K562 (cell line): ENCODE data around the gene BRSK1. TPM values are rescaled to one million over a fixed set of nuclear protein-coding genes. Genes with fewer than 3 reads are reported as not detected.

Experiments used
- CBX2 ChIP-seq: fragments of 200-600 bp; sonication (generic); IDR thresholded peaks from one replicate; pipeline ENCODE4 v1.6.1; 2012; ENCODE audit warnings: mild to moderate bottlenecking, low read length, inconsistent platforms; ENCODE audit not compliant: insufficient read depth, poor library complexity, severe bottlenecking
- GABPA ChIP-seq: fragments of 200-800 bp; sonication (Bioruptor generic); conservative IDR thresholded peaks from 2 replicates; pipeline ENCODE4 v1.6.1; 2016; ENCODE audit warnings: low read depth, missing genetic modification characterization, missing compliant biosample characterization
- GATAD2B ChIP-seq: fragments of 450-650 bp; IDR thresholded peaks from 2 replicates; pipeline ENCODE4 v1.6.1; 2017; ENCODE audit warnings: mild to moderate bottlenecking, borderline replicate concordance
- KLF6 ChIP-seq: fragments of 250-450 bp; sonication (Bioruptor Pico); IDR thresholded peaks from 2 replicates; pipeline ENCODE4 v1.4.0; 2020; ENCODE audit warnings: mild to moderate bottlenecking, moderate library complexity, borderline replicate concordance
- NCOA2 ChIP-seq, 2 experiments: fragments of 450-650 bp; IDR thresholded peaks; 2 replicates each; pipeline ENCODE4 v1.6.1; 2018; ENCODE audit warnings: mild to moderate bottlenecking in 2 of 2, moderate library complexity in 1 of 2; ENCODE audit not compliant: partially characterized antibody in 2 of 2
- SP1 ChIP-seq: sonication (generic); formaldehyde crosslinking; IDR thresholded peaks from 2 replicates; pipeline ENCODE4 v1.8.1; 2022; ENCODE audit warnings: mild to moderate bottlenecking, missing genetic modification reagents
- SP2 ChIP-seq: IDR thresholded peaks from 2 replicates; pipeline ENCODE4 v1.6.1; 2011; ENCODE audit warnings: mild to moderate bottlenecking, low read depth, low read length, moderate library complexity; ENCODE audit not compliant: poor library complexity, severe bottlenecking; ENCODE audit errors: extremely low read depth
- STAT5A ChIP-seq: IDR thresholded peaks from 2 replicates; pipeline ENCODE4 v1.6.1; 2012; ENCODE audit warnings: low read length, inconsistent platforms, borderline replicate concordance
- TCF7L2 ChIP-seq: fragments of 150-350 bp; IDR thresholded peaks from 2 replicates; pipeline ENCODE4 v1.6.1; 2016; ENCODE audit warnings: low read depth, mild to moderate bottlenecking, low read length, moderate library complexity
- TRIM28 ChIP-seq: fragments of 450-650 bp; IDR thresholded peaks from 2 replicates; pipeline ENCODE4 v1.6.1; 2017
- ZNF121 ChIP-seq: sonication (generic); formaldehyde crosslinking; conservative IDR thresholded peaks from 2 replicates; pipeline ENCODE4 v1.8.0; 2022; ENCODE audit warnings: missing genetic modification reagents
- ZNF384 ChIP-seq: IDR thresholded peaks from 2 replicates; pipeline ENCODE4 v1.6.1; 2012; ENCODE audit warnings: low read depth, low read length, improper control_type of control experiment
- ZNF57 ChIP-seq: fragments of 450-650 bp; formaldehyde crosslinking; IDR thresholded peaks from 2 replicates; pipeline ENCODE4 v1.4.0; 2020; ENCODE audit warnings: mild to moderate bottlenecking, moderate library complexity
- polyA plus RNA-seq, 8 experiments: library from polyadenylated mRNA; depleted of rRNA in 4 of 8; stranded (reverse) in 5 of 8; unstranded in 3 of 8; fragments of >200 nt; fragmentation: Nextera tagmentation in 2 of 8; fragmentation: Illumina TruSeq in 1 of 8; extraction: Ambion mirVana in 2 of 8; extraction: Trizol in 1 of 8; gene quantifications; 2 replicates each; pipeline versions ENCODE4 v1.2.1 to v1.2.3, GENCODE V29; 2011 to 2014; ENCODE audit warnings: inconsistent platforms in 1 of 8, missing spikeins in 1 of 8
- total RNA-seq, 7 experiments: library from RNA; depleted of rRNA in 6 of 7; stranded (reverse); fragments of >200 nt in 6 of 7; fragmentation: Illumina TruSeq in 2 of 7; extraction: Trizol in 2 of 7; gene quantifications; 2 replicates each; pipeline versions ENCODE4 v1.2.1 to v1.2.3, GENCODE V29; 2011 to 2021; ENCODE audit warnings: low replicate concordance in 1 of 7
- TF ChIP-seq, protein P1 (sequence below): fragments of 250-450 bp; sonication (Bioruptor Pico); IDR thresholded peaks from 2 replicates; pipeline ENCODE4 v1.8.0; 2022; ENCODE audit warnings: inconsistent platforms
- TF ChIP-seq, protein P2 (sequence below): fragments of 450-650 bp; formaldehyde crosslinking; IDR thresholded peaks from 2 replicates; pipeline ENCODE4 v1.4.0; 2020; ENCODE audit warnings: mild to moderate bottlenecking
- TF ChIP-seq, protein P3 (sequence below): IDR thresholded peaks from 2 replicates; pipeline ENCODE4 v1.6.1; 2014; ENCODE audit warnings: antibody characterized with exemption
- TF ChIP-seq, protein P4 (sequence below): fragments of 250-450 bp; sonication (Bioruptor Pico); IDR thresholded peaks from 2 replicates; pipeline ENCODE4 v1.5.0; 2022; ENCODE audit warnings: mild to moderate bottlenecking
- TF ChIP-seq, protein P5 (sequence below): fragments of 250-450 bp; sonication (Bioruptor Pico); IDR thresholded peaks from 2 replicates; pipeline ENCODE4 v1.8.0; 2021; ENCODE audit warnings: borderline replicate concordance, mild to moderate bottlenecking, moderate library complexity; ENCODE audit not compliant: poor library complexity, severe bottlenecking
- TF ChIP-seq, protein P6 (sequence below): fragments of 450-650 bp; IDR thresholded peaks from 2 replicates; pipeline ENCODE4 v1.6.1; 2016; ENCODE audit warnings: missing biosample characterization, missing genetic modification characterization

BRSK1 gene
- total and polyA plus RNA-seq, 9 of the 15 experiments (the other 6 are each of a cell fraction or from before 2014, with no cell fraction given), result 1.7 to 9.3 (median 3.8) TPM; not detected in 2

DNA sequence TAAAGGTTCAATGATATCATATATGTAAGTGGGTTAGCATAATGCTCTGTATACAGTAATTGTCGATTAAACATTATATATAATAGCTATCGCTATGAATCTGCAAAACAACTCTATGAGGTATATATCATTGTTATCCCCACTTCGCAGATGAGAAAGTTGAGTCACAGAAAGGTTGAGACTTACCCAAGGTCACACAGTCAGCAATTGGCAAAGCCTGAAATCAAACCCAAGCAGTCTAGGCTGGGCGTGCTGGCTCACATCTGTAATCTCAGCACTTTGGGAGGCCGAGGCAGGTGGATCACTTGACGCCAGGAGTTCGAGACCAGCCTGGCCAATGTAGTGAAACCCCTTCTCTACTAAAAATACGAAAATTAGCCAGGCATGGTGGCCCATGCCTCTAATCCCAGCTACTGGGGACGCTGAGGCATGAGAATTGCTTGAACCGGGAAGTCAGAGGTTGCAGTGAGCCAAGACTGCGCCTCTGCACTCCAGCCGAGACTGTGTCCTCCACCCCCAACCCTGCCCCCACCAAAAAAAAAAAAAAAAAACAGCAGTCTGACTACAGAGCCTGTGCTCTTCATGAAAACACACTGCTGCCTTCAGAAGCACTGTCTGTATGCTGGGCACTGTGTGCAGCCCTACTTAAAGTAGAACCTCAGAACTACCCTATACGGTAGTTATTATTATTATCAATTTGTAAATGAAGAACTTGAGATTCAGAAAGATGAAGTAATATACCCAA, 5.2 kb upstream of the BRSK1 start (continued):
- TF ChIP-seq ZNF384 (peak; percentile 71; the same call in 1 of the 2 replicates), SP2 (no peak), ZNF121 (0 out of 2 replicates have a peak, but pooled peaks have one; percentile 27), CBX2 (no peak), SP1 (CRISPR knock-in tag) (no peak), STAT5A (no peak), TCF7L2 (no peak), GABPA (no peak), ZNF57 (CRISPR knock-in tag) (no peak), NCOA2 (IDR thresholded peaks at IDR 0.05; ENCODE audit: partially characterized antibody in 2 of 2) (no peak), GATAD2B (no peak), TRIM28 (no peak), KLF6 (CRISPR knock-in tag) (no peak)
- TF ChIP-seq, protein P1, sequence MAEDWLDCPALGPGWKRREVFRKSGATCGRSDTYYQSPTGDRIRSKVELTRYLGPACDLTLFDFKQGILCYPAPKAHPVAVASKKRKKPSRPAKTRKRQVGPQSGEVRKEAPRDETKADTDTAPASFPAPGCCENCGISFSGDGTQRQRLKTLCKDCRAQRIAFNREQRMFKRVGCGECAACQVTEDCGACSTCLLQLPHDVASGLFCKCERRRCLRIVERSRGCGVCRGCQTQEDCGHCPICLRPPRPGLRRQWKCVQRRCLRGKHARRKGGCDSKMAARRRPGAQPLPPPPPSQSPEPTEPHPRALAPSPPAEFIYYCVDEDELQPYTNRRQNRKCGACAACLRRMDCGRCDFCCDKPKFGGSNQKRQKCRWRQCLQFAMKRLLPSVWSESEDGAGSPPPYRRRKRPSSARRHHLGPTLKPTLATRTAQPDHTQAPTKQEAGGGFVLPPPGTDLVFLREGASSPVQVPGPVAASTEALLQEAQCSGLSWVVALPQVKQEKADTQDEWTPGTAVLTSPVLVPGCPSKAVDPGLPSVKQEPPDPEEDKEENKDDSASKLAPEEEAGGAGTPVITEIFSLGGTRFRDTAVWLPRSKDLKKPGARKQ (CRISPR knock-in tag), result no peak
- TF ChIP-seq, protein P2, sequence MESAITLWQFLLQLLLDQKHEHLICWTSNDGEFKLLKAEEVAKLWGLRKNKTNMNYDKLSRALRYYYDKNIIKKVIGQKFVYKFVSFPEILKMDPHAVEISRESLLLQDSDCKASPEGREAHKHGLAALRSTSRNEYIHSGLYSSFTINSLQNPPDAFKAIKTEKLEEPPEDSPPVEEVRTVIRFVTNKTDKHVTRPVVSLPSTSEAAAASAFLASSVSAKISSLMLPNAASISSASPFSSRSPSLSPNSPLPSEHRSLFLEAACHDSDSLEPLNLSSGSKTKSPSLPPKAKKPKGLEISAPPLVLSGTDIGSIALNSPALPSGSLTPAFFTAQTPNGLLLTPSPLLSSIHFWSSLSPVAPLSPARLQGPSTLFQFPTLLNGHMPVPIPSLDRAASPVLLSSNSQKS (CRISPR knock-in tag), result no peak
- TF ChIP-seq, protein P3, sequence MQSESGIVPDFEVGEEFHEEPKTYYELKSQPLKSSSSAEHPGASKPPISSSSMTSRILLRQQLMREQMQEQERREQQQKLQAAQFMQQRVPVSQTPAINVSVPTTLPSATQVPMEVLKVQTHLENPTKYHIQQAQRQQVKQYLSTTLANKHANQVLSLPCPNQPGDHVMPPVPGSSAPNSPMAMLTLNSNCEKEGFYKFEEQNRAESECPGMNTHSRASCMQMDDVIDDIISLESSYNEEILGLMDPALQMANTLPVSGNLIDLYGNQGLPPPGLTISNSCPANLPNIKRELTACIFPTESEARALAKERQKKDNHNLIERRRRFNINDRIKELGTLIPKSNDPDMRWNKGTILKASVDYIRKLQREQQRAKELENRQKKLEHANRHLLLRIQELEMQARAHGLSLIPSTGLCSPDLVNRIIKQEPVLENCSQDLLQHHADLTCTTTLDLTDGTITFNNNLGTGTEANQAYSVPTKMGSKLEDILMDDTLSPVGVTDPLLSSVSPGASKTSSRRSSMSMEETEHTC, result no peak
- TF ChIP-seq, protein P4, sequence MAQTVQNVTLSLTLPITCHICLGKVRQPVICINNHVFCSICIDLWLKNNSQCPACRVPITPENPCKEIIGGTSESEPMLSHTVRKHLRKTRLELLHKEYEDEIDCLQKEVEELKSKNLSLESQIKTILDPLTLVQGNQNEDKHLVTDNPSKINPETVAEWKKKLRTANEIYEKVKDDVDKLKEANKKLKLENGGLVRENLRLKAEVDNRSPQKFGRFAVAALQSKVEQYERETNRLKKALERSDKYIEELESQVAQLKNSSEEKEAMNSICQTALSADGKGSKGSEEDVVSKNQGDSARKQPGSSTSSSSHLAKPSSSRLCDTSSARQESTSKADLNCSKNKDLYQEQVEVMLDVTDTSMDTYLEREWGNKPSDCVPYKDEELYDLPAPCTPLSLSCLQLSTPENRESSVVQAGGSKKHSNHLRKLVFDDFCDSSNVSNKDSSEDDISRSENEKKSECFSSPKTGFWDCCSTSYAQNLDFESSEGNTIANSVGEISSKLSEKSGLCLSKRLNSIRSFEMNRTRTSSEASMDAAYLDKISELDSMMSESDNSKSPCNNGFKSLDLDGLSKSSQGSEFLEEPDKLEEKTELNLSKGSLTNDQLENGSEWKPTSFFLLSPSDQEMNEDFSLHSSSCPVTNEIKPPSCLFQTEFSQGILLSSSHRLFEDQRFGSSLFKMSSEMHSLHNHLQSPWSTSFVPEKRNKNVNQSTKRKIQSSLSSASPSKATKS (CRISPR knock-in tag), result no peak
- TF ChIP-seq, protein P5, sequence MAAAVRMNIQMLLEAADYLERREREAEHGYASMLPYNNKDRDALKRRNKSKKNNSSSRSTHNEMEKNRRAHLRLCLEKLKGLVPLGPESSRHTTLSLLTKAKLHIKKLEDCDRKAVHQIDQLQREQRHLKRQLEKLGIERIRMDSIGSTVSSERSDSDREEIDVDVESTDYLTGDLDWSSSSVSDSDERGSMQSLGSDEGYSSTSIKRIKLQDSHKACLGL (CRISPR knock-in tag), result no peak
- TF ChIP-seq, protein P6, sequence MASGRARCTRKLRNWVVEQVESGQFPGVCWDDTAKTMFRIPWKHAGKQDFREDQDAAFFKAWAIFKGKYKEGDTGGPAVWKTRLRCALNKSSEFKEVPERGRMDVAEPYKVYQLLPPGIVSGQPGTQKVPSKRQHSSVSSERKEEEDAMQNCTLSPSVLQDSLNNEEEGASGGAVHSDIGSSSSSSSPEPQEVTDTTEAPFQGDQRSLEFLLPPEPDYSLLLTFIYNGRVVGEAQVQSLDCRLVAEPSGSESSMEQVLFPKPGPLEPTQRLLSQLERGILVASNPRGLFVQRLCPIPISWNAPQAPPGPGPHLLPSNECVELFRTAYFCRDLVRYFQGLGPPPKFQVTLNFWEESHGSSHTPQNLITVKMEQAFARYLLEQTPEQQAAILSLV (tag), result no peak
